ENCODE measurements around the gene WRAP53.

The WRAP53 gene

DNA sequence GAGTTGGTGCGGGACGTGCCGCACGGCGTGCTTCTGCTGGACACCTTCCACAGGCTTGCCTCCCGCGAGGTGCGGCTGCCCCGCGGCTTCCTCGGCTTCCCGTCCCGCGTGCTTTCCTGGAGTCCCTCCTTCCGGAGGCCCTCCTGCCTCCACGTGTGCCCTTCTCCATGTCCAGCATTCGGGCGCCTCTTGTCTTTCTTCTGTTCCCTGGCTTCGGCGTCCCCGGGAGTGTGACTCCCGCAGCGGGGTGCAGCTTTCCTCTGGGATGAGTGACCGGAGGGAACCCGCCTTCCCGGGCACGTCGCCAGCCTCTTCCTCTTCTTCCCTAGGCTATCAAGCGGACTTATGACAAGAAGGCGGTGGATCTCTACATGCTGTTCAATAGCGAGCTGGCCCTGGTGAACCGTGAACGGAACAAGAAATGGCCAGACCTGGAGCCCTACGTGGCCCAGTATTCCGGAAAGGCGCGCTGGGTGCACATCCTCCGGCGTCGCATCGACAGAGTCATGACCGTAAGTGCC lies 52.3 kb downstream of the WRAP53 start:
- no peaks in the 10 kb centered on the region for H3K79me2 ChIP-seq (ENCODE audit: low read length)
- TF ChIP-seq EZH2phosphoT487 (IDR thresholded peaks at IDR 0.05; ENCODE audit: low read depth) (no peak), CTCF (IDR thresholded peaks at IDR 0.05; ENCODE audit: low read depth, low read length) (no peak)
- H3K4me2 ChIP-seq (ENCODE audit: low read length), result no peak overlapping the region
- no peaks in the 10 kb centered on the region for H4K20me1 ChIP-seq (ENCODE audit: insufficient read depth, low read length)
- H3K36me3 ChIP-seq (replicated peaks; ENCODE audit: low read depth, low read length), result no peaks in the 10 kb centered on the region
- no peak overlapping the region for H3K9ac ChIP-seq (ENCODE audit: low read length)
- H3K4me3 ChIP-seq (ENCODE audit: low read length), result no peak overlapping the region
- H3K27ac ChIP-seq (ENCODE audit: low read length), result no peak overlapping the region
- H3K9me3 ChIP-seq (ENCODE audit: insufficient read depth, low read length), result no peaks in the 10 kb centered on the region
- H2AFZ ChIP-seq (ENCODE audit: low read depth, low read length), result no peak overlapping the region
- no peaks in the 10 kb centered on the region for H3K27me3 ChIP-seq (ENCODE audit: low read depth, low read length)
- no peaks in the 10 kb centered on the region for H3K4me1 ChIP-seq (ENCODE audit: low read length)

GRCh38 chr17:7742729-7743128 lies 54.5 kb downstream of the WRAP53 start:
- no peak overlapping the region for H3K4me2 ChIP-seq (ENCODE audit: low read length)
- no peaks in the 10 kb centered on the region for H3K9me3 ChIP-seq (ENCODE audit: insufficient read depth, low read length)
- H3K79me2 ChIP-seq (ENCODE audit: low read length), result no peaks in the 10 kb centered on the region
- no peak overlapping the region for H3K4me3 ChIP-seq (ENCODE audit: low read length)
- no peaks in the 10 kb centered on the region for H3K4me1 ChIP-seq (ENCODE audit: low read length)
- H3K27ac ChIP-seq (ENCODE audit: low read length), result no peak overlapping the region
- H2AFZ ChIP-seq (ENCODE audit: low read depth, low read length), result no peak overlapping the region
- H4K20me1 ChIP-seq (ENCODE audit: insufficient read depth, low read length), result no peaks in the 10 kb centered on the region
- TF ChIP-seq EZH2phosphoT487 (IDR thresholded peaks at IDR 0.05; ENCODE audit: low read depth), result no peak
- no peak for TF ChIP-seq CTCF (IDR thresholded peaks at IDR 0.05; ENCODE audit: low read depth, low read length)
- no peaks in the 10 kb centered on the region for H3K36me3 ChIP-seq (replicated peaks; ENCODE audit: low read depth, low read length)
- H3K9ac ChIP-seq (ENCODE audit: low read length), result no peak overlapping the region
- H3K27me3 ChIP-seq (ENCODE audit: low read depth, low read length), result no peaks in the 10 kb centered on the region; the same call in 1 of the 2 replicates

GRCh38 chr17:7744416-7744815 lies 56.1 kb downstream of the WRAP53 start:
- TF ChIP-seq EZH2phosphoT487 (IDR thresholded peaks at IDR 0.05; ENCODE audit: low read depth) (no peak), CTCF (IDR thresholded peaks at IDR 0.05; ENCODE audit: low read depth, low read length) (no peak)
- Histone ChIP-seq H3K9ac (ENCODE audit: low read length) (no peak overlapping the region), H2AFZ (ENCODE audit: low read depth, low read length) (no peak overlapping the region), H3K79me2 (ENCODE audit: low read length) (no peaks in the 10 kb centered on the region), H3K4me3 (ENCODE audit: low read length) (no peak overlapping the region), H3K27ac (ENCODE audit: low read length) (no peak overlapping the region), H4K20me1 (ENCODE audit: insufficient read depth, low read length) (no peaks in the 10 kb centered on the region), H3K9me3 (ENCODE audit: insufficient read depth, low read length) (no peaks in the 10 kb centered on the region), H3K36me3 (replicated peaks; ENCODE audit: low read depth, low read length) (no peaks in the 10 kb centered on the region), H3K27me3 (ENCODE audit: low read depth, low read length) (no peaks in the 10 kb centered on the region; the same call in 1 of the 2 replicates), H3K4me2 (ENCODE audit: low read length) (no peak overlapping the region), H3K4me1 (ENCODE audit: low read length) (no peaks in the 10 kb centered on the region)

DNA sequence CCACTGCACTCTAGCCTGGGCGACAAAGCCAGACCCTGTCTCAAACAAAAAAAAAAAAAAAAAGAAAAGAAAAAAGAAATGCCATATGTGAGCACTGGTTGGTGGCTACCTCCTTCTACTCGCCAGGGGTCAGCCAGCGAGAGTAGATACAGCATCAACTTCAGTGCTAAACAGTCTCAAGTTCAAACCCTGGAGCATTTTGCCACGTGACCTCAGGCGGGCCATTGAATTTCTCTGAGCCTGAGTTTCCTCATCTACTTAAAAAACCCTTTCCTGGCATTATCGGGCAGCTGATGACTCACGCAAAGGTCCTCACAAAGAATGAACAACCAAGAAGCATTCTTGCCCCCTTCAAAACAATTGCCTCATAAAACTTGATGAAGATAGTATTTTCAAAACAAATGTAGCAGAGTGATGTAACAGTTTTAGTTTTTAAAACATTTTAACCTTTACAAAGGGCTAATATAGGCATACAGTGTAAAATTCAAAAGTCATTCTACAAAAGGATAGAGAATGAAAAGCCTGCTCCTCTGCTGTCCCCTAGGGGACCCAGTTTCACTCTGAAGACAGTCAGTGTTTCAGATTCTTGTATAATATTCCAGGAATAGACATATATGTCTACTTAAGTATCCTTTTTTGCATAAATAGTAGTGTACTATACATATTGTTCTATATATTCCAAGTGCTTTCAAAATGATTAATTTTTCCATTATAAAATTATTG lies 57.6 kb downstream of the WRAP53 start:
- Histone ChIP-seq H3K4me3 (ENCODE audit: low read length) (no peak overlapping the region), H3K27me3 (ENCODE audit: low read depth, low read length) (no peaks in the 10 kb centered on the region; the same call in 1 of the 2 replicates), H3K9me3 (ENCODE audit: insufficient read depth, low read length) (no peaks in the 10 kb centered on the region), H3K4me2 (ENCODE audit: low read length) (no peak overlapping the region), H3K36me3 (replicated peaks; ENCODE audit: low read depth, low read length) (no peaks in the 10 kb centered on the region), H3K9ac (ENCODE audit: low read length) (no peak overlapping the region), H3K4me1 (ENCODE audit: low read length) (no peaks in the 10 kb centered on the region), H4K20me1 (ENCODE audit: insufficient read depth, low read length) (no peaks in the 10 kb centered on the region), H2AFZ (ENCODE audit: low read depth, low read length) (no peak overlapping the region), H3K79me2 (ENCODE audit: low read length) (no peaks in the 10 kb centered on the region), H3K27ac (ENCODE audit: low read length) (no peak overlapping the region)
- TF ChIP-seq CTCF (IDR thresholded peaks at IDR 0.05; ENCODE audit: low read depth, low read length) (no peak), EZH2phosphoT487 (IDR thresholded peaks at IDR 0.05; ENCODE audit: low read depth) (no peak)

Measured in OCI-LY3 (cell line).